ENCODE measurements around the gene RNPC3.
"Not testable (repeated sequence)": the region's sequence is repeated elsewhere in the genome, so short reads cannot be mapped to it uniquely, and the experiment has no call there.

RNPC3 gene

DNA sequence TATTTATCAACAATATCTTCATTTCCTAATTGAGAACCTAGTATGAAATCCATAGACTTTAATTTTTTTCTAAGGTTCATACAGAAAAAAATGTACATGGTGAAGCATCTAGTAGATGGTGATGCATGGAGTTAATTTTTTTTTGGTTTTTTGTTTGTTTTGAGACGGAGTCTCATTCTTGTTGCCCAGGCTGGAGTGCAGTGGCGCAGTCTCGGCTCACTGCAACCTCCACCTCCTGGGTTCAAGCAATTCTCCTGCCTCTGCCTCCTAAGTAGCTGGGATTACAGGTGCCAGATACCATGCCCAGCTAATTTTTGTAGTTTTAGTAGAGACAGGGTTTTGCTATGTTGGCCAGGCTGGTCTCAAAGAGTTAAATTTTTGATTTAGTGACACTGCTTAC, 35.6 kb downstream of the RNPC3 start:
- not testable (repeated sequence) for DNase-seq (ENCODE audit: low read depth)

DNA sequence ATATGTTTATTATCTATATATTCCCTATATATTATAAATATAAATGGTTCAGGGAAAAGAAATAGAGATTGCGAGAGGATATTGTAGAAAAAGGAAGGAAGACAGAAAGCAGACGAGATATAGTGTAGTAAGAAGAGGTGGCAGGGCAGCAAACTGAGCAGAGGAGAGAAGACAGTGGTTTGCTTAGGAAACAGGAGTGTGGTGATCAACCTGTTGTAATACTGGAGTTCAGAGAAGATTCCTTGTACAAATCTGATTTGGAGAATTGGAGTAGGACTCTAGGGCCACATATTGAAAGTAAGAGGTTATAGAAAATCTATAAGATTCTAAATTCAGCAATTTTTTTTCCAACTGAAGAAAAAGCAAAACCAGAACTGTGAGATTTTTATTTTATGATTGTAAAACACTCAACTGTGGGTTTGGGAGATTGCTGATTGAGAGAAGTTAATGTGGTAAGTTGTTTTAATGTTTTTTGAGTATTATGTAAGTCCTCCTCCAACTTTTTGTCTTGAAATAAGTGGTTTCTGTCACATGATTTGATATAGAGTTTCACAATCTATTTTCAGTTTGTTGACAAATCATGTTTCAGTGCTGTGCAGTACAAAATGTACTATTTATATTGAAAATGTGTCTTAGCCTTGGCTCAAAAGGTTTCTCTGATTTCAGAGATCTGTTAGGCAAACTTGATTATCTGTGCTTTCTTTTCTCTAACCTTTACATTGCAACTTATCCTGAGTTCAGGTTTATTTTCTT, 36.3 kb downstream of the RNPC3 start:
- no peak for DNase-seq (ENCODE audit: low read depth)

DNA sequence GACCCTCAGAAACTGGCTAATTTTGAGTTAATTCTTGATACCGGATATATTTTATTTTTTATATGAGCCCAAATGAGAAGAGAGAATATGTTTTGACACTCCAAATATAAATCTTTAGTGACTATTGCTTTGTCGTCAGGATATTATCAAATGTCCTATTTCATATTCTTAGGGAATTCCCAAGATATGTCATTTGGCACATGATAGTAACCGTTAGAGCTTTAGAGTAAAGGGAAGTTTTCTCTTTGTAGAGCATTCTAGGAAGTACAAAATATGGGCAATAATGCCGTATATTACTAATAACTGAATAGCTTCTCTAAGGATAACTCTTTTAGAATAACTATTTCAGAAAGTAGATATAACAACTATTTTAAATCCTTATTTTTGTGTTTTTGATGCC, 37.6 kb downstream of the RNPC3 start:
- no peak for DNase-seq (ENCODE audit: low read depth)

DNA sequence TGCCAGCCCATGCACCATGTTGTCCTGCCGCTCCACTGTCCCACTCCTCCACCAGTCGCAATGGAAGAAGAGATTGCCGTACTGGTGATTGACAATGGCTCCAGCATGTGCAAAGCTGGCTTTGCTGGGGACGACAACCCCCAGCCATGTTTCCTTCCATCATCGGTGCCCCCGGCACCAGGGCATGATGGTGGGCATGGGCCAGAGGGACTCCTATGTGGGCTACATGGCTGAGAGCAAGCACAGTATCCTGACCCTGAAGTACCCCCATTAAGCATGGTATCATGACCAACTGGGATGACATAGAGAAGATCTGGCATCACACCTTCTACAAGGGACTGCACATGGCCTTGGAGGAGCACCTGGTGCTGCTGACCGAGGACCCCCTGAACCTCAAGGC, 44.0 kb downstream of the RNPC3 start:
- DNase-seq (ENCODE audit: low read depth), result no peak

DNA sequence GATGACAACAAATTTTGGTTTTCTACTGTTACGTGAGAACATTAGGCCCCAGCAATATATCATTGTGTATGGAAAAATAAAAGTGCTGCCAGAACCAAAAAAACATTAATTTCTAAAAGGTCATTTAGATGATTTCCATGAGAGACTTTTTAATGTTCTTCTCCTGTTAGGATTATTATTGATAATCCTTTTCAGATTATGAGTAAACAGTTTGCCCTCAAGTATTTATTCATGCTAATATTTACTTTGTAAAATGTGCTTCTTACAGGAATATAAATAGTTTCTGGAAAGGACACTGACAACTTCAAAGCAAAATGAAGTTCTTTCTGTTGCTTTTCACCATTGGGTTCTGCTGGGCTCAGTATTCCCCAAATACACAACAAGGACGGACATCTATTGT, 45.8 kb downstream of the RNPC3 start, which contains the start of gene AMY2B:
TSS of gene AMY2B (plus strand) at position 301 of the 400 bp plus-strand sequence. CDS start at position 315, 14 bp downstream.
- DNase-seq (ENCODE audit: low read depth), result not testable (repeated sequence)

DNA sequence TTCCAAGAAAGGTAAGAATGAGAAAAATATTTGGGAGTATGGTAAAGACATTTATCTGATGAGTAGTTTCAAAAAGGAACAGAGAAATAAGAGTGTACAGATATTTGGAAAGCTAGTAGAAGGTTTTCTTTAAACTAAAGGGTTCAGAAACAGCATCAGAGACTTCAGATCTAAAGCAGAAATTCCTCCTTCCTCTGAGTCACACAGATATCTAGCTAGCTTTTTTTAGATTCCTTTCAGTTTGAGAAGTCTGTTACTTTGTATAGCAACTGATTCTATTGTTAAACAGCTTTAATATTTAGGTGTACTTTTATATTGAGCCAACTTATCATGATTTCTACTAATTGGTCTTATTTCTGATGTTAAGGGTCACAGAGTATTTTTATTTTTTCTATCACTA, 50.6 kb downstream of the RNPC3 start:
- no peak for DNase-seq (ENCODE audit: low read depth)

DNA sequence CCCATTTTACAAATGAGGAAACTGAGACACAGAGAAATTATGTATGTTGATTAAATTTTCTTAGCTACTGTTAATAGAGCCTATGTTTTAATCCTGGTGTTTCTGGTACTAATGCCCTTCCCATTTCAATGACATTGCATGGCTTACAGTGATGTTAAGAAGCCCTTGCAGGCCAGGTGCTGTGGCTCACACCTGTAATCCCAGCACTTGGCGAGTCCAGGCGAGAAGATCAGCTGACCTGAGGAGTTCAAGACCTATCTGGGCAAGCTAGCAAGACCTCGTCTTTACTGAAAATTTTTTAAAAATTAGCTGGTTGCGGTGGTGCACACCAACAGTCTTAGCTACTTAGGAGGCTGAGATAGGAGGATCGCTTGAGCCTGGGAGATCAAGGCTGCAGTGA, 51.3 kb downstream of the RNPC3 start:
- DNase-seq (ENCODE audit: low read depth), result not testable (repeated sequence)

DNA sequence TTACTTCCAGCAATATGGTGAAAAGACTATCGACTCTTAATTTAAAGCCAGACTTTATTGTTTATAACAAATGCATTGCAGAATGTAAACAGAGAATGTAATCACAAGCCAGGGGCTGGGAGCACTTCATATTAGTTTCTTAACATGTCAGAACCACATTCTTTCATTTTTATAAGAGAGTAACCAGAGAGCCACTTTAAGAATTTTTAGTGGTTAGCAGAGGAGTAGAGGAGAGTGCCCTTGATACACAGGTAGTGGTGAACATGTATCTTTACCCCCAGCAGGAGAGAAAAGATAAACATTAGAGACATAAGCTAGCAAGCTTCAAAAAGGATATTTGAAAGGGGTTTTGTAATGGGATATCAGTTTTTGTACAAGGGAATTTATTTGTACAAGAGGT, 57.0 kb downstream of the RNPC3 start:
- DNase-seq (ENCODE audit: low read depth), result no peak

DNA sequence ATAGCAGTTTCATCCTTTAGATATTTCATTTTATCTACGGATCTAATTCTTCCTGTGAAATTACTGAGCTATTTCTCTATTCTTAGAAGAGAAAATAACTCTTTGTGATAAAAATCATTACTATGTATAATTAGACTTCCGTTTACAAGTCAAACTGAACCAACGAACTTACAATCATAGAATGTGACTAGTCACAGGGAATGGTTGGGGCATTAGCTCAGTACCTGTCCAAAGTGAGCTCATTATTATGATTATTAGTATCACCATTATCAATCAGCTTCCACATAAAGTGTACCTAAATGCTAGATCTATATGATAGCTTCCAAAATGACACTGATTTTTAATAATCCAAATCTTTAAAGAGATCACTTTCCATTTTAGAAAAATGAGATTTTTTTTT, 58.4 kb downstream of the RNPC3 start:
- no peak for DNase-seq (ENCODE audit: low read depth)

DNA sequence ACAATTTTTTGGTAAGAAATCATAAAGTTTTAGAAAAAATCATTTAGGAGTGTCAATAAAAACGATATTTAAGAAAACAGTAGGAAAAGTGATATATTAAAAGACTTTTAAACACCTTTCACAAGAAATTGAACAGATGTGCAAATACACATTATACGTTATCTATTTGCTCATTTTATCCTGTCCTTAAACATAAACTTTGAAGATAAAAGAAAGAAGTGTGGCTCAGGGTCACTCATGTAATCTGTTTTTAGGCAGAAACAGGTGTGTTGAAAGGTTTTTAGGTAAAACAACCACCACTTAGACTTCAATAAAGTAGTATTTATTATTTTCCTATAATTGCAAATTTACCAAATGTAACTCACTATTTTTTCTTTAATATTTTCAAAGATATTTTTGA, 59.0 kb downstream of the RNPC3 start:
- no peak for DNase-seq (ENCODE audit: low read depth)

DNA sequence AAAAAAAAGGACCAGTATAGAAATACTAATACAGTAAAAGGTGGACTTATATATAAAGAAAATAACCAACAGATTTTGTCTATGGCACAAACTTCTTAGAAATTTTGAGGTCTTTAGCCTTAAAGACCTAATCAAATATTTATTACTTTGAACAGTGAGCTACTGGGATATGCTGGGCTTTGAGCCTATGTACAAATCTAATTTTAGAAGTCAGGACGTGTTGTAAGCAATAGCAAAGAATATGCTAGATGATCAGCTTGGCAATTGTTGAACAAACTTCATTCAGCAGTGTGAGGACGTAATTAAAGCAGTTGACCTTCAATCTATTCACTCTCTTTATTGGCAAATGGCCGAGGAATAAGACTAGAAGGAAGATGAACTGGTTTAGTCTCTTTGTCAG, 77.2 kb downstream of the RNPC3 start:
- not testable (repeated sequence) for DNase-seq (ENCODE audit: low read depth)
